Measurements from ENCODE around the gene APCDD1L. TPM values are rescaled to one million over a fixed set of nuclear protein-coding genes. Genes with fewer than 3 reads are reported as not detected.

APCDD1L gene
- total RNA-seq, 4 donors from 2014 or later, result 0.33 to 1.7 (median 1.1) TPM

DNA sequence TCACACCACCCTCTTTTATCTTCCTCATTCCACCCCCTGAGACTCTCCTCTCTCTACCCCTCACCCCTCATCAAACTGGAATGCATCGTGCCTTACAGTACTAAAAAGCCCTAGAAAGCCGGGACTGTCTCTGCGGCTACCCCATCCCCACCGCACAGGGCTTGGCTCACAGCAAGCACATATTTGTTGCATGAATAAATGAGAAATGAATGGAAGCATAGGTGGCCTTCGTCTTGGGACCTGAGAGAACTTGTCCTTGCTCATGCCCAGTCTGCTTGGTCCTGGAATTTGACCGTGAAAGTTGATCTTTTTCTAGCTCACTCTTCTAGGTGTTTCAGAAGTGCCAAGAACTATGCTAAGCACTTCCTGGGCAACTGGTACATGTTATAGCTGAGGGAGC lies 53.3 kb downstream of the APCDD1L start:
- Histone ChIP-seq H3K4me1 (no peaks in the 10 kb centered on the region), H3K36me3 (peaks cover 0 to 7% (median 0%) of the 10 kb centered on the region in 4 donors), H3K4me3 (no peak overlapping the region), H3K27me3 (no peaks in the 10 kb centered on the region), H3K9me3 (no peaks in the 10 kb centered on the region), H3K27ac (replicated peaks in 1 of 4) (no peak overlapping the region)
- intact Hi-C loops (cut with DNase I), result no loop called here
- WGBS, result 95% methylated on average over 6 of the region's 6 CpGs
- DNase-seq (ENCODE audit: extremely low spot score), result no peak
- TF ChIP-seq EP300 (IDR thresholded peaks at IDR 0.05) (no peak), POLR2AphosphoS5 (IDR thresholded peaks at IDR 0.05) (no peak), POLR2A (IDR thresholded peaks at IDR 0.05; ENCODE audit: low read depth) (no peak)
- TF ChIP-seq, protein P1, sequence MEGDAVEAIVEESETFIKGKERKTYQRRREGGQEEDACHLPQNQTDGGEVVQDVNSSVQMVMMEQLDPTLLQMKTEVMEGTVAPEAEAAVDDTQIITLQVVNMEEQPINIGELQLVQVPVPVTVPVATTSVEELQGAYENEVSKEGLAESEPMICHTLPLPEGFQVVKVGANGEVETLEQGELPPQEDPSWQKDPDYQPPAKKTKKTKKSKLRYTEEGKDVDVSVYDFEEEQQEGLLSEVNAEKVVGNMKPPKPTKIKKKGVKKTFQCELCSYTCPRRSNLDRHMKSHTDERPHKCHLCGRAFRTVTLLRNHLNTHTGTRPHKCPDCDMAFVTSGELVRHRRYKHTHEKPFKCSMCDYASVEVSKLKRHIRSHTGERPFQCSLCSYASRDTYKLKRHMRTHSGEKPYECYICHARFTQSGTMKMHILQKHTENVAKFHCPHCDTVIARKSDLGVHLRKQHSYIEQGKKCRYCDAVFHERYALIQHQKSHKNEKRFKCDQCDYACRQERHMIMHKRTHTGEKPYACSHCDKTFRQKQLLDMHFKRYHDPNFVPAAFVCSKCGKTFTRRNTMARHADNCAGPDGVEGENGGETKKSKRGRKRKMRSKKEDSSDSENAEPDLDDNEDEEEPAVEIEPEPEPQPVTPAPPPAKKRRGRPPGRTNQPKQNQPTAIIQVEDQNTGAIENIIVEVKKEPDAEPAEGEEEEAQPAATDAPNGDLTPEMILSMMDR (IDR thresholded peaks at IDR 0.05), result no peak

DNA sequence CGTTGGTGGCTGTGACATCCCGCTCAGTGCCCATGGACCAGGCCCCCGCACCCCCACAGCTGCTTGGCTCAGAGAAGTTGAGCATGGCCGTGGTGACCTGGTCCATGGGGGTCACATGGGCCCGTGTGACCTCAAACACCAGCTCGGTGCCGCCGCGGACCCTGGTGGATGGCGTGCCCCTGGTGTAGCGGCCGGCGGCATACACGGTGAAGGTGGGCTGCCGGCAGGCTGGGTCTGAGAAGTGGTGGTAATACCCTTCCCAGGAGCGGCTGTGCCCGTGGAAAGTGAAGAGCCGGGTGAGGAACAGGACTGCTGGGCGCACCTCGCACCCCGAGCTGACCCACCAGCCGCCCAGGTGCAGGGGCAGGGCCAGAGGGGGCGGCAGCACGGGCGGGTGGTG lies 54.1 kb downstream of the APCDD1L start:
- Histone ChIP-seq H3K36me3 (peaks cover 0 to 7% (median 0%) of the 10 kb centered on the region in 4 donors), H3K4me3 (no peak overlapping the region), H3K27ac (replicated peaks in 1 of 4) (no peak overlapping the region), H3K9me3 (no peaks in the 10 kb centered on the region), H3K4me1 (no peaks in the 10 kb centered on the region), H3K27me3 (no peaks in the 10 kb centered on the region)
- no peak for DNase-seq (ENCODE audit: extremely low spot score)
- intact Hi-C loops (cut with DNase I), result no loop called here
- TF ChIP-seq POLR2AphosphoS5 (IDR thresholded peaks at IDR 0.05), result no peak
- TF ChIP-seq POLR2A (IDR thresholded peaks at IDR 0.05; ENCODE audit: low read depth), result no peak
- TF ChIP-seq EP300 (IDR thresholded peaks at IDR 0.05), result no peak
- TF ChIP-seq, protein P1 (IDR thresholded peaks at IDR 0.05), result no peak
- WGBS, result no CpG with 5 or more reads among the region's 25 CpGs

- Histone ChIP-seq H3K27ac (replicated peaks in 1 of 4) (no peak overlapping the region), H3K4me3 (no peak overlapping the region), H3K36me3 (peaks cover 0 to 7% (median 0%) of the 10 kb centered on the region in 4 donors), H3K9me3 (no peaks in the 10 kb centered on the region), H3K27me3 (no peaks in the 10 kb centered on the region), H3K4me1 (no peaks in the 10 kb centered on the region)
- intact Hi-C loops (cut with DNase I), result no loop called here
- no peak for TF ChIP-seq EP300 (IDR thresholded peaks at IDR 0.05)
- TF ChIP-seq, protein P1 (IDR thresholded peaks at IDR 0.05), result no peak
- no peak for TF ChIP-seq POLR2AphosphoS5 (IDR thresholded peaks at IDR 0.05)
- no peak for TF ChIP-seq POLR2A (IDR thresholded peaks at IDR 0.05; ENCODE audit: low read depth)
- DNase-seq (ENCODE audit: extremely low spot score), result no peak
- WGBS, result 89% methylated on average over 4 of the region's 5 CpGs
Observed at GRCh38 chr20:58459058-58459750, 56.0 kb downstream of the APCDD1L start.

GRCh38 chr20:58458342-58459057 lies 56.7 kb downstream of the APCDD1L start:
- no peak for DNase-seq (ENCODE audit: extremely low spot score)
- Histone ChIP-seq H3K36me3 (peaks cover 0 to 7% (median 0%) of the 10 kb centered on the region in 4 donors), H3K9me3 (no peaks in the 10 kb centered on the region), H3K27ac (replicated peaks in 1 of 4) (no peak overlapping the region), H3K4me3 (no peak overlapping the region), H3K4me1 (no peaks in the 10 kb centered on the region), H3K27me3 (no peaks in the 10 kb centered on the region)
- 92% methylated on average over 16 of the region's 16 CpGs for WGBS
- intact Hi-C loops (cut with DNase I), result no loop called here
- TF ChIP-seq, protein P1 (IDR thresholded peaks at IDR 0.05), result no peak
- TF ChIP-seq POLR2A (IDR thresholded peaks at IDR 0.05; ENCODE audit: low read depth) (no peak), POLR2AphosphoS5 (IDR thresholded peaks at IDR 0.05) (no peak), EP300 (IDR thresholded peaks at IDR 0.05) (no peak)
